IMR-90 (cell line): Measurements from ENCODE around the gene PYGM. TPM values are rescaled to one million over a fixed set of nuclear protein-coding genes. Genes with fewer than 3 reads are reported as not detected.

Source experiments
- ATAC-seq: fragments of 200-7000 bp; cut with Tn5 transposase; 2 replicates; pipeline ENCODE4 v1.9.1; 2020; ENCODE audit warnings: low read depth, mild to moderate bottlenecking, moderate library complexity
- BruUV-seq: library from RNA; stranded (reverse); fragments of 400-500 nt; replicated peaks from 2 replicates; lab custom pipeline; 2021; lab: Mats Ljungman, UMichigan
- CTCF ChIA-PET: fragments of 300-600 bp; formaldehyde crosslinking; extraction: SDS; loops from one replicate; lab custom pipeline; 2021; ENCODE audit warnings: antibody characterized with exemption; lab: Yijun Ruan, JAX
- POLR2A ChIA-PET: fragments of 300-600 bp; sonication (Branson Sonifier 250); formaldehyde crosslinking; loops from one replicate; lab custom pipeline; 2022; ENCODE audit warnings: antibody characterized with exemption; ENCODE audit not compliant: unreplicated experiment; lab: Charles Lee
- DNase-seq: peaks from one replicate; pipeline ENCODE4 v3.0.0; 2013
- H2AFZ ChIP-seq: replicated peaks from 2 replicates; pipeline ENCODE3; 2013; ENCODE audit warnings: low read length, mild to moderate bottlenecking; ENCODE audit not compliant: poor library complexity
- H2AK5ac ChIP-seq: 2 replicates; pipeline ENCODE4 v1.6.1; 2013; ENCODE audit warnings: low read depth, low read length, inconsistent platforms
- H2AK9ac ChIP-seq: replicated peaks from 2 replicates; pipeline ENCODE3; 2013; ENCODE audit warnings: mild to moderate bottlenecking, low read depth, low read length, moderate library complexity; ENCODE audit not compliant: poor library complexity
- H2BK120ac ChIP-seq: 2 replicates; pipeline ENCODE4 v1.6.1; 2013; ENCODE audit warnings: low read depth, low read length, inconsistent platforms
- H2BK15ac ChIP-seq: 3 replicates; pipeline ENCODE4 v1.6.1; 2013; ENCODE audit warnings: low read depth, low read length, inconsistent platforms
- H2BK20ac ChIP-seq: 2 replicates; pipeline ENCODE4 v1.6.1; 2013; ENCODE audit warnings: low read depth, mild to moderate bottlenecking, inconsistent platforms, low read length, moderate library complexity
- H2BK5ac ChIP-seq: 2 replicates; pipeline ENCODE4 v1.6.1; 2013; ENCODE audit warnings: mild to moderate bottlenecking, low read depth, low read length, inconsistent platforms; ENCODE audit not compliant: poor library complexity, severe bottlenecking
- H3K14ac ChIP-seq: replicated peaks from 2 replicates; pipeline ENCODE4 v1.6.1; 2013; ENCODE audit warnings: low read depth, low read length, inconsistent platforms
- H3K18ac ChIP-seq: 2 replicates; pipeline ENCODE4 v1.6.1; 2013; ENCODE audit warnings: low read depth, low read length, control low read depth
- H3K23ac ChIP-seq: 2 replicates; pipeline ENCODE4 v1.6.1; 2013; ENCODE audit warnings: low read depth, low read length, inconsistent platforms
- H3K27ac ChIP-seq: 2 replicates; pipeline ENCODE4 v1.5.1; 2013; ENCODE audit warnings: mild to moderate bottlenecking, control low read depth, low read length; ENCODE audit not compliant: insufficient read depth
- H3K27me3 ChIP-seq: 2 replicates; pipeline ENCODE4 v1.6.1; 2013; ENCODE audit warnings: low read length; ENCODE audit not compliant: control insufficient read depth, insufficient read depth
- H3K36me3 ChIP-seq: 2 replicates; pipeline ENCODE4 v1.6.1; 2013; ENCODE audit warnings: low read length, mixed read lengths; ENCODE audit not compliant: control insufficient read depth, insufficient read depth
- H3K4ac ChIP-seq: 2 replicates; pipeline ENCODE4 v1.6.1; 2013; ENCODE audit warnings: low read depth, low read length, inconsistent platforms
- H3K4me1 ChIP-seq: 2 replicates; pipeline ENCODE4 v1.6.1; 2013; ENCODE audit warnings: low read length, mixed read lengths; ENCODE audit not compliant: control insufficient read depth, insufficient read depth
- H3K4me2 ChIP-seq: 2 replicates; pipeline ENCODE4 v1.6.1; 2013; ENCODE audit warnings: low read depth, mild to moderate bottlenecking, control low read depth, low read length, moderate library complexity
- H3K4me3 ChIP-seq: 2 replicates; pipeline ENCODE4 v1.5.1; 2013; ENCODE audit warnings: low read depth, mild to moderate bottlenecking, control low read depth, low read length, moderate library complexity; ENCODE audit not compliant: insufficient read depth
- H3K56ac ChIP-seq: 2 replicates; pipeline ENCODE4 v1.6.1; 2013; ENCODE audit warnings: low read length, inconsistent platforms; ENCODE audit not compliant: insufficient read depth; ENCODE audit errors: extremely low read depth
- H3K79me1 ChIP-seq, 2 experiments: 2 replicates each; pipeline ENCODE4 v1.6.1; 2013; ENCODE audit warnings: low read length in 2 of 2, inconsistent platforms in 1 of 2, low read depth in 1 of 2
- H3K9ac ChIP-seq: 2 replicates; pipeline ENCODE4 v1.6.1; 2013; ENCODE audit warnings: low read depth, low read length, control low read depth
- H3K9me1 ChIP-seq: 2 replicates; pipeline ENCODE4 v1.6.1; 2013; ENCODE audit warnings: low read length, inconsistent platforms; ENCODE audit not compliant: insufficient read depth
- H3K9me3 ChIP-seq: 2 replicates; pipeline ENCODE4 v1.6.1; 2013; ENCODE audit warnings: low read length; ENCODE audit not compliant: control insufficient read depth, insufficient read depth
- H4K20me1 ChIP-seq: 2 replicates; pipeline ENCODE4 v1.6.1; 2013; ENCODE audit warnings: low read length, inconsistent platforms; ENCODE audit not compliant: insufficient read depth
- H4K5ac ChIP-seq: 2 replicates; pipeline ENCODE4 v1.6.1; 2013; ENCODE audit warnings: mild to moderate bottlenecking, low read depth, low read length, control low read depth
- H4K8ac ChIP-seq, 2 experiments: 2 replicates each; pipeline ENCODE4 v1.6.1; 2013; ENCODE audit warnings: low read depth in 2 of 2, low read length in 2 of 2, control low read depth in 1 of 2, inconsistent platforms in 1 of 2
- H4K91ac ChIP-seq: 2 replicates; pipeline ENCODE4 v1.6.1; 2013; ENCODE audit warnings: low read depth, low read length, inconsistent platforms; ENCODE audit not compliant: insufficient read depth
- BHLHE40 ChIP-seq: fragments of 150-350 bp; IDR thresholded peaks from 2 replicates; pipeline ENCODE4 v1.6.1; 2016; ENCODE audit warnings: mild to moderate bottlenecking, low read depth, low read length
- CEBPB ChIP-seq: IDR thresholded peaks from 2 replicates; pipeline ENCODE4 v1.6.1; 2012; ENCODE audit warnings: low read depth, low read length, improper control_type of control experiment
- CHD1 ChIP-seq: IDR thresholded peaks from 2 replicates; pipeline ENCODE4 v1.6.1; 2012; ENCODE audit warnings: low read depth, low read length, improper control_type of control experiment
- ELK1 ChIP-seq: fragments of 150-350 bp; IDR thresholded peaks from 2 replicates; pipeline ENCODE4 v1.6.1; 2016; ENCODE audit warnings: low read depth, mild to moderate bottlenecking, low read length, moderate library complexity, borderline replicate concordance
- FOS ChIP-seq: fragments of 150-350 bp; IDR thresholded peaks from 2 replicates; pipeline ENCODE4 v1.6.1; 2016; ENCODE audit warnings: low read depth, low read length
- MAFK ChIP-seq: IDR thresholded peaks from 2 replicates; pipeline ENCODE4 v1.6.1; 2012; ENCODE audit warnings: low read depth, low read length, improper control_type of control experiment
- MAZ ChIP-seq: IDR thresholded peaks from 2 replicates; pipeline ENCODE4 v1.6.1; 2012; ENCODE audit warnings: low read depth, mild to moderate bottlenecking, low read length, improper control_type of control experiment, moderate library complexity, borderline replicate concordance
- MXI1 ChIP-seq: IDR thresholded peaks from 2 replicates; pipeline ENCODE4 v1.6.1; 2012; ENCODE audit warnings: low read depth, mild to moderate bottlenecking, low read length, moderate library complexity, borderline replicate concordance
- NFE2L2 ChIP-seq: fragments of 150-350 bp; IDR thresholded peaks from 2 replicates; pipeline ENCODE4 v1.6.1; 2016; ENCODE audit warnings: low read depth, mild to moderate bottlenecking, low read length
- POLR2A ChIP-seq: IDR thresholded peaks from 2 replicates; pipeline ENCODE4 v1.6.1; 2012; ENCODE audit warnings: mild to moderate bottlenecking, low read depth, low read length
- RAD21 ChIP-seq: IDR thresholded peaks from 2 replicates; pipeline ENCODE4 v1.6.1; 2012; ENCODE audit warnings: low read length, improper control_type of control experiment
- RCOR1 ChIP-seq: IDR thresholded peaks from 2 replicates; pipeline ENCODE4 v1.6.1; 2012; ENCODE audit warnings: mild to moderate bottlenecking, low read length, improper control_type of control experiment; ENCODE audit not compliant: insufficient replicate concordance
- RFX5 ChIP-seq: IDR thresholded peaks from 2 replicates; pipeline ENCODE4 v1.8.0; 2012; ENCODE audit warnings: low read depth, mild to moderate bottlenecking, low read length, moderate library complexity
- SMC3 ChIP-seq: fragments of 150-350 bp; IDR thresholded peaks from 2 replicates; pipeline ENCODE4 v1.6.1; 2016; ENCODE audit warnings: low read depth, mild to moderate bottlenecking, antibody characterized with exemption, low read length, moderate library complexity
- USF2 ChIP-seq: fragments of 150-350 bp; IDR thresholded peaks from 2 replicates; pipeline ENCODE4 v1.6.1; 2017; ENCODE audit warnings: mild to moderate bottlenecking, antibody characterized with exemption, low read length, low read depth
- WGBS, 2 experiments: methylation state at CpG; one replicate each; pipeline versions ENCODE4 v1.1.5 to v1.1.7; 2013; ENCODE audit warnings: missing lambda C conversion rate in 2 of 2; ENCODE audit not compliant: insufficient read length in 1 of 2; ENCODE audit errors: extremely low coverage in 2 of 2; 5-methylcytosine and 5-hydroxymethylcytosine counted together
- dilution Hi-C: fragments of 300-500 bp; cut with HindIII; formaldehyde crosslinking; loops from one replicate; pipeline ENCODE4 v1.14.3; 2018; ENCODE audit warnings: low sequenced_read_pairs; ENCODE audit not compliant: unreplicated experiment
- in situ Hi-C: fragments of 300-500 bp; cut with MboI; formaldehyde crosslinking; loops from 3 replicates; pipeline ENCODE4 v1.14.3; 2019; ENCODE audit warnings: low sequenced_read_pairs, inconsistent platforms, mixed read lengths
- intact Hi-C: fragments of 100-400 bp; cut with micrococcal nuclease; formaldehyde crosslinking; loops from 2 replicates; pipeline ENCODE4 v1.10.0; 2022
- polyA plus RNA-seq, 3 experiments: library from polyadenylated mRNA; depleted of rRNA; stranded (reverse); fragments of >200 nt; gene quantifications; 2 replicates each; pipeline ENCODE4 v1.2.3, GENCODE V29; 2012; ENCODE audit warnings: low replicate concordance in 1 of 3
- total RNA-seq: library from RNA; depleted of rRNA; stranded (reverse); fragments of >200 nt; gene quantifications from 2 replicates; pipeline ENCODE4 v1.2.3, GENCODE V29; 2012

The PYGM gene
- total and polyA plus RNA-seq, 2 of the 4 experiments (the other 2 are of a cell fraction): 0.18 to 0.21 TPM

GRCh38 chr11:64765851-64766665 lies 6.3 kb upstream of the PYGM start:
- Histone ChIP-seq H3K9ac (no peak overlapping the region), H3K18ac (no peak overlapping the region), H3K14ac (no peak overlapping the region), H4K91ac (no peak overlapping the region), H3K4ac (no peak overlapping the region), H3K4me3 (no peak overlapping the region), H3K4me1 (peaks cover 13% of the 10 kb centered on the region), H4K20me1 (peaks cover 79% of the 10 kb centered on the region), H2BK20ac (no peak overlapping the region), H3K27me3 (no peaks in the 10 kb centered on the region), H4K8ac (no peak overlapping the region), H3K27ac (no peak overlapping the region), H2BK5ac (no peak overlapping the region), H2AK5ac (no peak overlapping the region), H2BK15ac (no peak overlapping the region), H3K9me3 (no peaks in the 10 kb centered on the region), H2AK9ac (no peak overlapping the region), H3K79me1 (peaks cover 42 to 85% of the 10 kb centered on the region in 2 experiments), H2AFZ (no peak overlapping the region), H2BK120ac (no peak overlapping the region), H3K56ac (no peak overlapping the region), H3K23ac (no peak overlapping the region), H3K36me3 (peaks cover 86% of the 10 kb centered on the region), H3K9me1 (peaks cover 14% of the 10 kb centered on the region; the same call in 1 of the 2 replicates), H4K5ac (no peak overlapping the region), H3K4me2 (no peak overlapping the region)
- ChIA-PET CTCF (no interaction called here), POLR2A (no interaction called here)
- WGBS, 2 experiments: 87% methylated on average over 9 of the region's 42 CpGs; no CpG with 5 or more reads in 1 of the 2 experiments
- ATAC-seq (no peak), DNase-seq (no peak)
- dilution Hi-C loops (no loop called here), in situ Hi-C loops (no loop called here), intact Hi-C loops (loop anchor here (2.0 kb wide), 1 partner anchor 77 kb away; no protein-coding TSS in a partner anchor)
- no TSS peak for BruUV-seq
- TF ChIP-seq CHD1 (no peak), RFX5 (no peak), RCOR1 (no peak), BHLHE40 (no peak), CEBPB (no peak), RAD21 (no peak), POLR2A (no peak), MAZ (no peak), MXI1 (no peak), FOS (no peak), SMC3 (no peak), USF2 (no peak), NFE2L2 (no peak), MAFK (no peak), ELK1 (no peak)
